ENCODE results near the gene MSH3.
"Not testable (repeated sequence)": the region's sequence is repeated elsewhere in the genome, so short reads cannot be mapped to it uniquely, and the experiment has no call there.

The MSH3 gene

DNA sequence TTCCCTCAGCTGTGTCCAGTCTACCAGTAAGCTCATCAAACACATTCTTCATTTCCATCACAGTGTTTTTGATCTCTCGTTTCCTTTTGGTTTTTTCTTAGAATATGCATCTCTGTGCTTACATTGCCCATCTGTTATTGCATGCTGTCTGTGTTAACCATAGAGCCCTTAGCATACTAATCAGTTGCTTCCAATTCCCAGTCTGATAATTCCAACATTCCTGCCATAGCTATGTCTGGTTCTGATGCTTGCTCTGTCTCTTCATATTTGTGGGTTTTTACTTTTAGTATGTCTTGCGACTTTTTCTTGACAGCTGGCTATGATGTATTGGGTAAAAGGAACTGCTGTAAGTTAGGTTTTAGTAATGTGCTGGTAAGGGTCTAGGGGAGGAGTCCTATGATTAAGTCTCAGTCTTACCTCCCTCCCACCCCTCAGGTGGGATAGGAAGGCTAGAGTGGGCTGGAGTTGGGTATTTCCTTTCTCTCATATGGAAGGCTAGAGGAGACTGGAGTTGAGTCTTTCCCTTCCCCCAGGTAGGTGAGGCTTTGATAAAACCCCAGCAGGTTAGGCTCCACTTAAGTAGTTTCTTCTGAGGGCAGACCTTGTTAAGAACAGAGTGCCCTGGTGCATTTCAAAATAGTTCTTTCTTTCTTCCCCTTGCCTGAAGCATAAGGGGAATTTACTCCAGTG is 206.6 kb downstream of the MSH3 start:
- no peak for ATAC-seq (replicated peaks)
- H3K4me1 Mint-ChIP-seq, result peaks cover 9 to 14% of the 10 kb centered on the region in 2 donors
- H3K9me3 Mint-ChIP-seq, result peaks cover 6 to 7% of the 10 kb centered on the region in 2 donors
- H3K27ac Mint-ChIP-seq, result no peak overlapping the region
- no peaks in the 10 kb centered on the region for H3K27me3 Mint-ChIP-seq
- H3K36me3 Mint-ChIP-seq, result peaks cover 43 to 75% of the 10 kb centered on the region in 2 donors
- DNase-seq, result no peak
- no peak overlapping the region for H3K4me3 Mint-ChIP-seq

DNA sequence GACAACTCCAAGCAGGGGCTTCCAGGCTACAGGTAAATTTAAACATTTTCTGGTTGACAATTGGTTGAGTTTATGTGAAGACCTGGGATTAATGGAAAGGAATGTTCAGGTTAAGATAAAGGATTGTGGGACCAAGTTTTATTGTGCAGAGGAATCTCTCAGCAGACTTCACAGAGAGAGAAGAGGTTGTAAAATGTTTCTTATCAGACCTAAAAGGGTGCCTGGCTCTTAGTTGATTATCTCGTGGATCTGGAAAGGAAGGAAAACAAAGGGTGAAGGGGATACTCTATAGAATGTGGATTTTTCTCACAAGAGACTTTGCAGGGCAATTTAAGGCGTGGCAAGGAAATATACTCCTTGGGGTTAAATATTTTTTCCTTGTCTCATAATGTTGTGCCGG is 209.3 kb downstream of the MSH3 start:
- Mint-ChIP-seq H3K36me3 (peaks cover 38 to 70% of the 10 kb centered on the region in 2 donors), H3K9me3 (no peaks in the 10 kb centered on the region), H3K27me3 (no peaks in the 10 kb centered on the region), H3K4me3 (no peak overlapping the region), H3K4me1 (peaks cover 11 to 14% of the 10 kb centered on the region in 2 donors), H3K27ac (no peak overlapping the region)
- DNase-seq (no peak), ATAC-seq (replicated peaks) (no peak)

DNA sequence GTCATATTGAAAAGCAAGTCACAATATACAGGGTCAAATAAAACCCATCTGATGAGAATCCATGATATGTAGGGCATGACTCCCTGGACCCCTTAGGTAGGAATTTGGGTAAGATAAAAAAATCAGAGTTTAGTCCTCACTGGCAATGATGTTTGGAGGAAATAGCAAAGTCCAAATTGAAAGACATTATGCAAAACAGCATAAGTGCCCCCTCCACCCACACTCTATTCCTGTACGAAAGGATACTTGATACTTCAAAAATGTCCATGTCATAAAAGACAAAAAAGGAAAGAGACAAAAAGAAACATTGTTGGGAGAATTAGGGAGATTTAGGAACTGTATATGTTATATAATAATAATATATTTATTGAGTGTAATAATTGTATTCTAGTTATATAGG is 209.7 kb downstream of the MSH3 start:
- Mint-ChIP-seq H3K4me3 (no peak overlapping the region), H3K9me3 (no peaks in the 10 kb centered on the region), H3K4me1 (peaks cover 11 to 14% of the 10 kb centered on the region in 2 donors), H3K27me3 (no peaks in the 10 kb centered on the region), H3K36me3 (peaks cover 37 to 70% of the 10 kb centered on the region in 2 donors), H3K27ac (no peak overlapping the region)
- no peak for DNase-seq
- ATAC-seq (replicated peaks), result no peak

DNA sequence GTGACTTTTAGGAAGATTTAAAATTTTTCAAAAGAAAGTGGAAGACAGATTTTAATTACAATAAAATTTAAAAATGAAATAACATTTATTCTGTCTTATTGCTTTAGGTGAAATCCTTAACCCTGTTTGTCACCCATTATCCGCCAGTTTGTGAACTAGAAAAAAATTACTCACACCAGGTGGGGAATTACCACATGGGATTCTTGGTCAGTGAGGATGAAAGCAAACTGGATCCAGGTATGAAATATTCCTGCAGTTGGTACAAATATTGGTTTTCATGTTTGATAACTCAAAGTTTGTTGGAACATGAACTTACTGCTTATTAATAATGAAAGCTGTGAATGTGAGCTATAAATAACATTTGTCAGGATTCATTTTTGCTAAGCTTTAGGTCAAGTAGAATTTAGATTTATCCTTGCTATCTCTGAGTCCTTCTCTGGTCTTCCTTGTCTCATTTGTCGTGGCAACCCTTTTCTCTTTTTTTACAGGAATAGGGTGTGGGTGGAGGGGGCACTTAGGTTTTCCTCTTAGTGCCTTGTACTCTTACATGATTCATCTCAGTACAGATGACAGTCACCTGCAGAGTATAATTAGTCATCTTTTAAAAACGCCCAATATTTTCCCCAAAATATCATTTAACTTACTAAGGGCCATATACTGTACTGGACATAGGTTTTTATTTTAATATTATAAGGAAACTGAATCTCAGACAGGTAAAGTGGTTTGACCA is 210.4 kb downstream of the MSH3 start:
- DNase-seq (no peak), ATAC-seq (replicated peaks) (peak; percentile 48 to 84)
- Mint-ChIP-seq H3K27ac (no peak overlapping the region), H3K9me3 (no peaks in the 10 kb centered on the region), H3K27me3 (no peaks in the 10 kb centered on the region), H3K4me3 (no peak overlapping the region), H3K36me3 (peaks cover 37 to 70% of the 10 kb centered on the region in 2 donors), H3K4me1 (peaks cover 11 to 14% of the 10 kb centered on the region in 2 donors)

DNA sequence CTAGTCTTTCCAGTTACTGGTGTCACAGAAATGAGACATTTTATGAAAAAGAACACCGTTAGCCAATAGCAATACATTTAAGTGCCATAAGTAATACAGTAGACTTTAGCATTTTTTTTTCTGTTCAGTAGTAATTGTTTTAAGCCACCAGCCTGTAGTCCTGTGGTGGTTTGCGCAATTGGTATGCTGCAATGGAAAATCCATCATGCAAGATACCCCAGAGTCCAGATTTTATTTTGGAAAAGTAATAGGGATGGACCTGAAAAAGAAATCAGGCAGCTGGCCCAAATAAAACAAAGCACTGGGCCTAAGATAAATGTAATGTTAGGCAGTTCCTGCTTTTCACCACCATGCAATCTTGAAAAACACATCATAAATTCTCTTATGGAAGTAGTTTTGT is 211.1 kb downstream of the MSH3 start:
- Mint-ChIP-seq H3K4me3 (no peak overlapping the region), H3K4me1 (peaks cover 11 to 14% of the 10 kb centered on the region in 2 donors), H3K36me3 (peaks cover 36 to 69% of the 10 kb centered on the region in 2 donors), H3K9me3 (no peaks in the 10 kb centered on the region), H3K27me3 (no peaks in the 10 kb centered on the region), H3K27ac (no peak overlapping the region)
- ATAC-seq (replicated peaks) (no peak), DNase-seq (no peak)

DNA sequence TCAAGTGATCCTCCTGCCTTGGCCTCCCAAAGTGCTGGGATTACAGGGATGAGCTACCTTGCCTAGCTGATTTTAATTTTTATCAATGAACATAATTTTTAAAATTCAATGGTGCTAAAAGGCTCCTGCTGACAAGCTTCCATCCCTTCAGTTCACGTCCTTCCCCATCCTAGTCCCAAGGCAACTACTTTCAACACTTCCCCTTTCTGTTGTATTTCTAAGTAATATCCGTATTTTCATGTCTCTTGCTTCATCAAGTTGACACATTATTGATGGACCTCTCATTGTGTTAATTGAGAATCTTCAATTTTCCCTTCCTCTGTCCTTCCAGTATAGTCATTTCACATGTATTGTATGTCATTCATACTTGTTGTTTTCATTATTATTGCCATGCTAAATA is 211.9 kb downstream of the MSH3 start:
- ATAC-seq (replicated peaks) (no peak), DNase-seq (no peak)
- Mint-ChIP-seq H3K27ac (no peak overlapping the region), H3K4me1 (peaks cover 11 to 14% of the 10 kb centered on the region in 2 donors), H3K4me3 (no peak overlapping the region), H3K9me3 (no peaks in the 10 kb centered on the region), H3K27me3 (no peaks in the 10 kb centered on the region), H3K36me3 (peaks cover 30 to 67% of the 10 kb centered on the region in 2 donors)

DNA sequence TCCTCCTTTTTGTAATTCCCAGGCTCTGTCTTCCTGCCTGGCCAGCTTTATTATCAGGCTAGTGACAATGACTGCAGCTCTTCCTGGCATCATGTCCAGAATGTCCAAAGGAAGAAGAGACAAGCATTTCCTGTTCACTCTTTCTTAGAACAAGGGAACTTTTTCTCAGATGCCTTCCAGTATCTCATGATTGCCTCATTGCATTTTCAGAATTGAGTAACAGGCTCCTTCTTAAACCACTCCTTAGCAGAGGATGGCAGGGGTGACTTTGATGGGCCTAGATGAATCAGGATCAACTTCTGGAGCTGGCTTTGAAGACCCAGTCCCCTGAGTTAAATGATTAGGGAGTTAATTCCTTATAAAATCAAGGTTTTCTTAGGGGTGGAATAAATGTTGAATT is 212.8 kb downstream of the MSH3 start:
- no peak for ATAC-seq (replicated peaks)
- no peak overlapping the region for H3K27ac Mint-ChIP-seq
- no peak for DNase-seq

DNA sequence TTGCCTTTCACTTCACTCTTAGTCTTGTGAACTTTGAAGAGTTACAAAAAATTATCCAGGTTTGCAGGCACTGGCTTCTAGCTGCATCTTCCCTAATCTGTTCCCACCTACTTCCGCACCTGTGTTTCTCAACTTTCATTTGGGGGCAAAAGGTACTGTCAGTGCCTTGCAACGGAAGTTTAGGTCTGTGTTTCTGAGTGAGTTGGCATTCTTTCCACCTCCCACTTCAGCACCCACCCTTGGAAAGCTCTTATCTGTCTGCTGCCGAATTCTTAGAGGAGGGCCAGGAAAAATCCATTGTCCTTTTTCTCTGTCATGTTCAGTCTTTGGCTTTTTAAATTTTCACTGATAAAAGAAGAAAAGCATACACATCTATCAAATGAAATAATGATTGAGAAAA is 216.0 kb downstream of the MSH3 start:
- H3K4me1 Mint-ChIP-seq, result peaks cover 0 to 2% of the 10 kb centered on the region in 2 donors
- no peak for ATAC-seq (replicated peaks)
- no peak overlapping the region for H3K27ac Mint-ChIP-seq
- no peak overlapping the region for H3K4me3 Mint-ChIP-seq
- no peaks in the 10 kb centered on the region for H3K9me3 Mint-ChIP-seq
- no peaks in the 10 kb centered on the region for H3K27me3 Mint-ChIP-seq
- DNase-seq, result no peak
- H3K36me3 Mint-ChIP-seq, result peaks cover 34 to 62% of the 10 kb centered on the region in 2 donors

More for the DNA sequence above, 212.8 kb downstream of the MSH3 start:
- no peak overlapping the region for H3K4me3 Mint-ChIP-seq
- no peaks in the 10 kb centered on the region for H3K9me3 Mint-ChIP-seq
- peaks cover 11 to 14% of the 10 kb centered on the region in 2 donors for H3K4me1 Mint-ChIP-seq
- peaks cover 35 to 67% of the 10 kb centered on the region in 2 donors for H3K36me3 Mint-ChIP-seq
- H3K27me3 Mint-ChIP-seq, result no peaks in the 10 kb centered on the region

DNA sequence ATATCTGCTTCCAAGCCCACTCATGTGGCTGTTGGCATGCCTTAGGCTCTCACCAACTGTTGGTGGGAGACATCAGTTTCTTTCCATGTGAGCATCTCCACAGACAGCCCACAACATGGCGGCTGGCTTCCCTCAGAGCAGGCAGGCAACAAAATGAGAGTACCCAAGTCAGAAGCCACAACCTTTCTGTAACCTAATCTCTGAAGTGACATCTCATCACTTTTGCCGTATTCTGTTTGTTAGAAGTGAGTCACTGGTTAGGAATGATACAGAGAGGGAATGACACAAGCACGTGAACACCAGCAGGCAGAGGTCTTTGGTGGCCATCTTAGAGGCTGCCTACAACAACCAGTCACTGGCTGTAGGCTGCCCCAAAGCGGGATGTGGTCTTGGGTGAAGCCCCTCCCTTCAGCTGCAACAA is 217.1 kb downstream of the MSH3 start:
- Mint-ChIP-seq H3K27ac (no peak overlapping the region), H3K36me3 (peaks cover 31 to 51% of the 10 kb centered on the region in 2 donors), H3K27me3 (no peaks in the 10 kb centered on the region), H3K4me3 (no peak overlapping the region), H3K4me1 (peaks cover 0 to under 1% of the 10 kb centered on the region in 2 donors), H3K9me3 (no peaks in the 10 kb centered on the region)
- ATAC-seq (replicated peaks) (no peak), DNase-seq (no peak)

DNA sequence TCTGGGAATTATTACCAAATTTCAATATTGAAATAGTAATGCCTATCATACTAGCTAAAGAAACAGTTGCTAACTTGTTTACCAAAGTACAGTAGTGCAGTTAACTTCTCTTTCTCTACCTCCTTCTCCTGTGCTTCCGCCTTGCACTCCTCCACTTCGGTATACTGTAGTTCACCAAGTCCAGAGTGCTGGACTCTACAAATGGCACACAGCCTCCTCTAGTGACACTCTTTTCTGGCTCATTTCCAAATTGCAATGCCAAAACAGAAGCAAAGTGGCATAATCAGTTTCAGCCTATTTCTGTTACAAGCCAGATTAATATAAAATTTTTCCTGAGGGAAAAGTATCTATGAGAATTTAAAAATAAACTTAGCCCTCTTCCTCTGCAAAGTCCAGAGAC is 219.7 kb downstream of the MSH3 start:
- Mint-ChIP-seq H3K27me3 (no peaks in the 10 kb centered on the region), H3K4me1 (no peaks in the 10 kb centered on the region), H3K4me3 (no peak overlapping the region), H3K36me3 (peaks cover 27 to 47% of the 10 kb centered on the region in 2 donors), H3K27ac (peak overlapping the region; percentile 85), H3K9me3 (no peaks in the 10 kb centered on the region)
- DNase-seq (no peak), ATAC-seq (replicated peaks) (no peak)

DNA sequence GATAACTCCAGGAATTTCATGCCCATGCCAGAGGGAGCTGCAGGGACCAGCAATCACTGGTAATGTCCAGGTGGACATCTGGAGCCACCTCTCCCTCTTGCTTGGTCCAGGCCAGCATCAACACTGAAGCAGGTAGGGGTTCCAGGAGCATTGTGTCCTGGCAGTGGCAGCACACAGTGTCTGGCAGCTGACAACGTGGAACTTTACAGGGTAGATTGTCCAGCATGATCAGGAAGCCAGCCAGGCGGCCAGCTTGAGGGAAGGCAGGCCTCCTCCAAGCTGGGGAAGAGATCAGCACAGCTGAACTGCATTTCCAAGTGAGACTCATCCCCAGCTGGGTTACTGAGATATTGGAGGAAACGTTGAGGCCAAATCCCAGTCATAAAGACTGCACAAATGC is 223.1 kb downstream of the MSH3 start:
- H3K36me3 Mint-ChIP-seq, result peaks cover 31 to 50% of the 10 kb centered on the region in 2 donors

DNA sequence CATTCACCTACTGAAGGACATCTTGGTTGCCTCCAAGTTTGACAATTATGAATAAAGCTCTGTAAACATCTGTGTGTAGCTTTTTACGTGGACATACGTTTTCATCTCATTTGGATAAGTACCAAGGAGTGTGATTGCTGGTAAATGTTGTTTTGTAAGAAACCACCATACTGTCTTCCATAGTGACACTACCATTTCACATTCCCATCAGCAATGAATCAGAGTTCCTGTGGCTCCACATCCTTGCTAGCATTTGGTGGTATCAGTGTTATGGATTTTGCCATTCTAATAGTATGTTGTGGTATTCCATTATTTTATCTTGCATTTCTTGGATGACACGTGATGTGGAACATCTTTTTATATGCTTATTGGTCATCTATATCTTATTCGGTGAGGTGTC is 227.3 kb downstream of the MSH3 start:
- H3K27me3 Mint-ChIP-seq, result no peaks in the 10 kb centered on the region
- DNase-seq (no peak), ATAC-seq (replicated peaks) (no peak)
- H3K9me3 Mint-ChIP-seq, result no peaks in the 10 kb centered on the region
- peaks cover 9 to 10% of the 10 kb centered on the region in 2 donors for H3K4me1 Mint-ChIP-seq
- peaks cover 25 to 33% of the 10 kb centered on the region in 2 donors for H3K36me3 Mint-ChIP-seq
- no peak overlapping the region for H3K27ac Mint-ChIP-seq
- H3K4me3 Mint-ChIP-seq, result no peak overlapping the region

More for the DNA sequence above, 223.1 kb downstream of the MSH3 start:
- no peaks in the 10 kb centered on the region for H3K27me3 Mint-ChIP-seq
- H3K4me3 Mint-ChIP-seq, result no peak overlapping the region
- H3K9me3 Mint-ChIP-seq, result no peaks in the 10 kb centered on the region
- H3K27ac Mint-ChIP-seq, result no peak overlapping the region
- DNase-seq (no peak), ATAC-seq (replicated peaks) (no peak)
- no peaks in the 10 kb centered on the region for H3K4me1 Mint-ChIP-seq

DNA sequence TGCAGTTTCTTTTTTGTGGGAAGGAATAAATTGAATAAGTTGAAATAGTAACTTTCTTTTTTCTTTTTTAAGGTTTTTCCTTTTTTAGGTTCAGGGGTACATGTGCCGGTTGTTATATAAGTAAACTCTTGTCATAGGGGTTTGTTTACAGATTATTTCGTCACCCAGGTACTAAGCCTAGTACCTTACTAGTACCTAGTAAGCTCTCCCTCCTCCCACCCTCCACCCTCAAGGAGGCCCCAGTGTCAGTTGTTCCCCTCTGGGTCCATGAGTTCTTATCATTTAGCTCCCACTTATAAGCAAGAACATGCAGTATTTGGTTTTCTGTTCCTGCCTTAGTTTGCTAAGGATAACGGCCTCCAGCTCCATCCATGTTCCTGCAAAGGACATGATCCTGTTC is 228.9 kb downstream of the MSH3 start:
- H3K27ac Mint-ChIP-seq; DNase-seq; ATAC-seq (replicated peaks); H3K9me3 Mint-ChIP-seq; H3K27me3 Mint-ChIP-seq; H3K4me3 Mint-ChIP-seq: not testable (repeated sequence)
- peaks cover 9 to 10% of the 10 kb centered on the region in 2 donors for H3K4me1 Mint-ChIP-seq
- peaks cover 19 to 29% of the 10 kb centered on the region in 2 donors for H3K36me3 Mint-ChIP-seq

DNA sequence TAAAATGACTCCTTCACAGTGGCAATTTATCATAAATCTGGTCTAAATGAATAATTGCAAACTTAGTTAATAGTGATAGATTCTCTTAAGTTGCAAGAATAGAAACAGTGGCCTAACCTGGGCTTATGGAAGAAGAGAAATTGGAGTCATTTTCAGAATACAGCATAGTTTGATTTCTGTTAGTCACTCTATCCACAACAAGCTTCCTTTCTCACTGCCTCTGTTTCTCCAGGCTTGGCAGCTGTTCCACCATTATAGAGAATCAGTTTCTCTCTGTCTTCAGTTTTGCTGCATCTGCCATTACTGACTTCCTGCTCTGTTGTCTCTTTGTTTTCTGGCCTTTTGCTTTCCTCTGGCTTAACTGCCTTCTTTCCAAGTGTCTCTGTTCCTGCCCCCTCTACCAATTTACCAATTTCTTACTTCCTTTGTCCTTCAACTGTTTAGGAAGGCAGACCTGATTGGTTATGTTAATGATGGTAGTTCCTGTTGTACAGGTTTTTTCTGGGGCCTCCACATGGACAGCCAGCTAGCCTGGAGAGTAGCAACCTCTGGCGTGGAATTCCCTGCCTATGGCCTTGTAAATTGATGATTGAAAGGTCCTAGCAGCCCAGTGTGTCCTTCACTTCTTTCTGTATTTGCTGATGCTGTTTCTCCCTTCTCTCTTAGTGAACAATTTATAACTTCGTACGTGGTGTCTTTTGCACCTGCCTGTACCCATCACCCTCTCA is 229.8 kb downstream of the MSH3 start:
- H3K36me3 Mint-ChIP-seq, result peaks cover 20 to 32% of the 10 kb centered on the region in 2 donors
- no peak overlapping the region for H3K4me3 Mint-ChIP-seq
- H3K4me1 Mint-ChIP-seq, result peaks cover 9 to 10% of the 10 kb centered on the region in 2 donors
- peak overlapping the region; percentile 0 for H3K27ac Mint-ChIP-seq
- no peaks in the 10 kb centered on the region for H3K9me3 Mint-ChIP-seq
- DNase-seq (no peak), ATAC-seq (replicated peaks) (no peak)
- no peaks in the 10 kb centered on the region for H3K27me3 Mint-ChIP-seq
